ENCODE results near the gene S100A13. TPM values are rescaled to one million over a fixed set of nuclear protein-coding genes. Genes with fewer than 3 reads are reported as not detected.
A peak's percentile ranks its signal among the peaks of the same experiment; 100 is the strongest.

The S100A13 gene
- total RNA-seq, 1 donor from 2014 or later: 172 TPM

GRCh38 chr1:153608089-153608682 lies 19.1 kb downstream of the S100A13 start:
- no peaks in the 10 kb centered on the region for H3K27me3 ChIP-seq (ENCODE audit: insufficient read depth, low read length)
- peak overlapping the region; percentile 82 for H2AFZ ChIP-seq (ENCODE audit: low read depth, low read length)
- H3K9me3 ChIP-seq (ENCODE audit: insufficient read depth, low read depth, low read length): no peaks in the 10 kb centered on the region
- H3K9me3 Mint-ChIP-seq (ENCODE audit: unreplicated experiment): no peaks in the 10 kb centered on the region
- peaks cover 20% of the 10 kb centered on the region for H3K4me1 Mint-ChIP-seq (ENCODE audit: low read depth, unreplicated experiment)
- peak overlapping the region; percentile 87 for H3K4me2 ChIP-seq (ENCODE audit: low read length)
- peak overlapping the region; percentile 89 for H3K4me3 Mint-ChIP-seq (ENCODE audit: unreplicated experiment)
- FAIRE-seq: no peak
- TF ChIP-seq, protein P1, sequence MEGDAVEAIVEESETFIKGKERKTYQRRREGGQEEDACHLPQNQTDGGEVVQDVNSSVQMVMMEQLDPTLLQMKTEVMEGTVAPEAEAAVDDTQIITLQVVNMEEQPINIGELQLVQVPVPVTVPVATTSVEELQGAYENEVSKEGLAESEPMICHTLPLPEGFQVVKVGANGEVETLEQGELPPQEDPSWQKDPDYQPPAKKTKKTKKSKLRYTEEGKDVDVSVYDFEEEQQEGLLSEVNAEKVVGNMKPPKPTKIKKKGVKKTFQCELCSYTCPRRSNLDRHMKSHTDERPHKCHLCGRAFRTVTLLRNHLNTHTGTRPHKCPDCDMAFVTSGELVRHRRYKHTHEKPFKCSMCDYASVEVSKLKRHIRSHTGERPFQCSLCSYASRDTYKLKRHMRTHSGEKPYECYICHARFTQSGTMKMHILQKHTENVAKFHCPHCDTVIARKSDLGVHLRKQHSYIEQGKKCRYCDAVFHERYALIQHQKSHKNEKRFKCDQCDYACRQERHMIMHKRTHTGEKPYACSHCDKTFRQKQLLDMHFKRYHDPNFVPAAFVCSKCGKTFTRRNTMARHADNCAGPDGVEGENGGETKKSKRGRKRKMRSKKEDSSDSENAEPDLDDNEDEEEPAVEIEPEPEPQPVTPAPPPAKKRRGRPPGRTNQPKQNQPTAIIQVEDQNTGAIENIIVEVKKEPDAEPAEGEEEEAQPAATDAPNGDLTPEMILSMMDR (IDR thresholded peaks at IDR 0.05; ENCODE audit: insufficient read depth, low read depth, low read length): no peak
- no peak for TF ChIP-seq EZH2 (IDR thresholded peaks at IDR 0.05; ENCODE audit: insufficient read depth, low read length)
- DNase-seq (ENCODE audit: low read depth): no peak
- peaks cover 9% of the 10 kb centered on the region for H4K20me1 ChIP-seq (ENCODE audit: insufficient read depth, low read length)
- H3K27ac ChIP-seq (ENCODE audit: low read depth, low read length): peak overlapping the region; percentile 92
- H3K36me3 ChIP-seq (ENCODE audit: insufficient read depth, low read length): peaks cover 17% of the 10 kb centered on the region
- H3K9ac ChIP-seq (ENCODE audit: low read length): peak overlapping the region; percentile 87
- peaks cover 45% of the 10 kb centered on the region for H3K4me1 ChIP-seq (ENCODE audit: insufficient read depth, low read length)
- peaks cover 69% of the 10 kb centered on the region for H3K79me2 ChIP-seq (ENCODE audit: insufficient read depth, low read length)
- peaks cover 5% of the 10 kb centered on the region for H3K36me3 Mint-ChIP-seq (ENCODE audit: low read depth, unreplicated experiment)
- H3K27me3 Mint-ChIP-seq (ENCODE audit: low read depth, unreplicated experiment): peaks cover 2% of the 10 kb centered on the region
- H3K4me3 ChIP-seq (ENCODE audit: insufficient read depth, low read depth, low read length): peak overlapping the region; percentile 63
- H3K27ac Mint-ChIP-seq (ENCODE audit: unreplicated experiment): peak overlapping the region; percentile 92

DNA sequence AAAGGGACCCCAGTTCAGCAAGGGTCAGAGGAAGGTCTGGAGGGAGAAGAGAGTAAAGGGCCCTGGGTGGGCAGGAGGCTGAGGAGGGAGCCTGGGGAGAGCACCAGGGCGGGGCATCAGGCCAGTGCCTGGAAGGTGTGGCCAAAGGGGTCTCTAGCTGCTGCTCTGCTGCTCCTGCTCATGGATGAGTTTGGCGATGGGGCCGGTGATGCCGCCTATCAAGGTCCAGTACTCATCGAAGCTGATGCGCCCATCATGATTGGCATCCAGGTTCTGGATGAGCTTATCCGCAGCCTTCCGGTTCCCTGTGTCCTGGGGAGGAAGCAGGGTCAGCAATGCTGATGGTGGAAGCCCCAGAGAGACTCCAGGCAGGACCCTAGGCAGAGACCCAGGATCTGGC lies 19.9 kb downstream of the S100A13 start:
- Histone ChIP-seq H4K20me1 (ENCODE audit: insufficient read depth, low read length) (peaks cover 9% of the 10 kb centered on the region), H3K27ac (ENCODE audit: low read depth, low read length) (peak overlapping the region; percentile 92), H3K4me1 (ENCODE audit: insufficient read depth, low read length) (peaks cover 44% of the 10 kb centered on the region), H3K36me3 (ENCODE audit: insufficient read depth, low read length) (peaks cover 17% of the 10 kb centered on the region), H3K9me3 (ENCODE audit: insufficient read depth, low read depth, low read length) (no peaks in the 10 kb centered on the region), H3K4me2 (ENCODE audit: low read length) (peak overlapping the region; percentile 87), H3K27me3 (ENCODE audit: insufficient read depth, low read length) (no peaks in the 10 kb centered on the region), H3K4me3 (ENCODE audit: insufficient read depth, low read depth, low read length) (no peak overlapping the region), H2AFZ (ENCODE audit: low read depth, low read length) (no peak overlapping the region), H3K9ac (ENCODE audit: low read length) (peak overlapping the region; percentile 87), H3K79me2 (ENCODE audit: insufficient read depth, low read length) (peaks cover 61% of the 10 kb centered on the region)
- no peak for DNase-seq (ENCODE audit: low read depth)
- FAIRE-seq: no peak
- TF ChIP-seq EZH2 (IDR thresholded peaks at IDR 0.05; ENCODE audit: insufficient read depth, low read length): no peak
- TF ChIP-seq, protein P1 (IDR thresholded peaks at IDR 0.05; ENCODE audit: insufficient read depth, low read depth, low read length): no peak
- no peak overlapping the region for H3K4me3 Mint-ChIP-seq (ENCODE audit: unreplicated experiment)
- H3K27ac Mint-ChIP-seq (ENCODE audit: unreplicated experiment): no peak overlapping the region
- H3K9me3 Mint-ChIP-seq (ENCODE audit: unreplicated experiment): no peaks in the 10 kb centered on the region
- peaks cover 2% of the 10 kb centered on the region for H3K27me3 Mint-ChIP-seq (ENCODE audit: low read depth, unreplicated experiment)
- H3K36me3 Mint-ChIP-seq (ENCODE audit: low read depth, unreplicated experiment): peaks cover 5% of the 10 kb centered on the region
- H3K4me1 Mint-ChIP-seq (ENCODE audit: low read depth, unreplicated experiment): peaks cover 20% of the 10 kb centered on the region

DNA sequence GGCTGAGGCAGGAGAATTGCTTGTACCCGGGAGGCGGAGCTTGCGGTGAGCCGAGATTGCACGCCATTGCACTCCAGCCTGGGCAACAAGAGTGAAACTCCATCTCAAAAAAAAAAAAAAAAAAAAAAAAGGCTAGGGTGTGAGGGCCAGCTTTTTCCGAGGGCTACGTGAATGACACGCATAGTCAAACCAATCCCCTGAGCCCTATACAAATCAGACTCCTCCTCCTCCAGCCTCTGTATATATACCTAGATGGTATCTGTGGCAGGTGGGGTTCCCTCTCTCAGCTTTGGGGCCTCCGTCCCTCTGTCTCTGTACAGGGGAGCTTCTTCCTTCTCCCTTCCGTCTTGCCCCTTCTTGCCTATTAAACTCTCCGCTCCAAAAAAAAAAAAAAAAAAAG lies 21.1 kb downstream of the S100A13 start:
- no peak overlapping the region for H3K4me2 ChIP-seq (ENCODE audit: low read length)
- no peak for DNase-seq (ENCODE audit: low read depth)
- H3K9me3 ChIP-seq (ENCODE audit: insufficient read depth, low read depth, low read length): no peaks in the 10 kb centered on the region
- no peak overlapping the region for H3K9ac ChIP-seq (ENCODE audit: low read length)
- H3K79me2 ChIP-seq (ENCODE audit: insufficient read depth, low read length): peaks cover 50% of the 10 kb centered on the region
- H3K36me3 Mint-ChIP-seq (ENCODE audit: low read depth, unreplicated experiment): peaks cover 5% of the 10 kb centered on the region
- no peaks in the 10 kb centered on the region for H3K27me3 ChIP-seq (ENCODE audit: insufficient read depth, low read length)
- peaks cover 2% of the 10 kb centered on the region for H4K20me1 ChIP-seq (ENCODE audit: insufficient read depth, low read length)
- H3K4me1 ChIP-seq (ENCODE audit: insufficient read depth, low read length): peaks cover 36% of the 10 kb centered on the region
- H3K4me1 Mint-ChIP-seq (ENCODE audit: low read depth, unreplicated experiment): peaks cover 14% of the 10 kb centered on the region
- H3K27ac Mint-ChIP-seq (ENCODE audit: unreplicated experiment): no peak overlapping the region
- no peak overlapping the region for H2AFZ ChIP-seq (ENCODE audit: low read depth, low read length)
- no peak for TF ChIP-seq EZH2 (IDR thresholded peaks at IDR 0.05; ENCODE audit: insufficient read depth, low read length)
- TF ChIP-seq, protein P1 (IDR thresholded peaks at IDR 0.05; ENCODE audit: insufficient read depth, low read depth, low read length): no peak
- H3K4me3 Mint-ChIP-seq (ENCODE audit: unreplicated experiment): no peak overlapping the region
- H3K4me3 ChIP-seq (ENCODE audit: insufficient read depth, low read depth, low read length): no peak overlapping the region
- no peaks in the 10 kb centered on the region for H3K9me3 Mint-ChIP-seq (ENCODE audit: unreplicated experiment)
- H3K27me3 Mint-ChIP-seq (ENCODE audit: low read depth, unreplicated experiment): peaks cover 2% of the 10 kb centered on the region
- H3K27ac ChIP-seq (ENCODE audit: low read depth, low read length): no peak overlapping the region
- H3K36me3 ChIP-seq (ENCODE audit: insufficient read depth, low read length): peaks cover 17% of the 10 kb centered on the region
- no peak for FAIRE-seq

All from astrocyte (in vitro differentiated cells and primary cell).